Measurements from ENCODE around the gene TYW1B. TPM values are rescaled to one million over a fixed set of nuclear protein-coding genes. Genes with fewer than 3 reads are reported as not detected.
"Not testable (repeated sequence)": the region's sequence is repeated elsewhere in the genome, so short reads cannot be mapped to it uniquely, and the experiment has no call there.

Gene TYW1B
- total RNA-seq, 5 donors from 2014 or later (not counting 1 experiment from before 2014, with no cell fraction given): 3.7 to 7.3 (median 5.7) TPM

DNA sequence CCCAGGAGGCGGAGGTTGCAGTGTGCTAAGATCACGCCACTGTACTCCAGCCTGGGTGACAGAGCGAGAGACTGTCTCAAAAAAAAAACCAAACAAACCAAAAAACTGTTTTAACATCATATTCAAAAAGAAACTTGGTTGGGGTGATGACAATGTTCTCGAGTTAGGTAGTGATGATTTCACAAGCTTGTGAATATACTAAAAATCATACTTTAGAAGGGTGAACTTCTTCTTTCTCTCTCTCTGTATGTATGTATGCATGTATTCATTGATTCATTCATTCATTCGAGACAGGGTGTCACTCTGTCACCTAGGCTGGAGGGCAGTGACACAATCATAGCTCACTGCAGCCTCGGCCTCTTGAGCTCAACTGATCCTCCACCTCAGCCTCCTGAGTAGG, 151.1 kb downstream of the TYW1B start:
- no CpG with 5 or more reads among the region's 6 CpGs for WGBS (ENCODE audit: insufficient coverage)
- H3K36me3 Mint-ChIP-seq: peaks cover 34% of the 10 kb centered on the region
- H3K4me3 ChIP-seq (ENCODE audit: control insufficient read depth in 1 of 2, extremely low read depth in 1 of 2, low read length in 1 of 2); H3K9me3 ChIP-seq; H3K27me3 ChIP-seq (replicated peaks in 1 of 2; ENCODE audit: control insufficient read depth in 2 of 2, extremely low read depth in 1 of 2, insufficient read depth in 2 of 2, low read length in 1 of 2); H3K27ac ChIP-seq (ENCODE audit: low read length); H3K4me1 ChIP-seq (ENCODE audit: control insufficient read depth in 1 of 2, extremely low read depth in 1 of 2, insufficient read depth in 2 of 2, low read length in 2 of 2); H3K4me3 Mint-ChIP-seq; ATAC-seq (replicated peaks in 1 of 4); POLR2A ChIA-PET; H3K36me3 ChIP-seq (ENCODE audit: control insufficient read depth in 2 of 2, extremely low read depth in 1 of 2, insufficient read depth in 1 of 2, low read length in 1 of 2); DNase-seq; H3K27me3 Mint-ChIP-seq; H3K9me3 Mint-ChIP-seq; H3K4me1 Mint-ChIP-seq; H3K27ac Mint-ChIP-seq; CTCF ChIA-PET: not testable (repeated sequence)

DNA sequence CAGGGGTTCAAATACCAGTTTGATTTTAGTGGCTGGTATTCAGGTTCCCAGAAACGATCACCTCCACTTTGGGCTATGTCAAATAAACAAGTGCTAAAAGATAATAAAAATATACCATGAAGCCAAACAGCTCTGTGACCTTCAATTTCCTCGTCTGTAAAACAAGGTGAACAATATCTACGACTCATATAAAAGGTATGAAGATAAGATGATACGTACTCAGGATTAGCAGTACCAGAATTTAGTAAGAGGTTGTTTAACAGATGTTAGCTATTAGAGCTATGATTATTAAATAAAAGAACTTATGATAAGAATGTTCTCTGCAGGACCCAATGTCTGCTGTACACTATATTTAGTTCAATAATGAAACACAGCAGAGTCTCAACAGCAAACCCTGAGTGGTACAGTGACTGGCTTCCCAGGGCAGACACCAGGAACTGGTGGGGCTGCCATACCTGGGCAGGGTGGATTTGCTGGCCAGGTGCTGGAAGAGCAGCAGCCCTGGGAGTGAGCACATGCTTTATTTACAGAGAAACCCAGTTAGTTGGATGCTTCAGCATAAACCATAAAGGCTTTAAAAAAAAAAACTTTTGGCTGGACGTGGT, 151.8 kb downstream of the TYW1B start:
- H3K9me3 ChIP-seq; H3K4me3 Mint-ChIP-seq; H3K9me3 Mint-ChIP-seq; H3K4me1 Mint-ChIP-seq; ATAC-seq (replicated peaks in 1 of 4); H3K4me3 ChIP-seq (ENCODE audit: control insufficient read depth in 1 of 2, extremely low read depth in 1 of 2, low read length in 1 of 2); CTCF ChIA-PET; H3K27me3 Mint-ChIP-seq; H3K27ac Mint-ChIP-seq; H3K4me1 ChIP-seq (ENCODE audit: control insufficient read depth in 1 of 2, extremely low read depth in 1 of 2, insufficient read depth in 2 of 2, low read length in 2 of 2); H3K27ac ChIP-seq (ENCODE audit: low read length); POLR2A ChIA-PET; DNase-seq; H3K27me3 ChIP-seq (replicated peaks in 1 of 2; ENCODE audit: control insufficient read depth in 2 of 2, extremely low read depth in 1 of 2, insufficient read depth in 2 of 2, low read length in 1 of 2); H3K36me3 ChIP-seq (ENCODE audit: control insufficient read depth in 2 of 2, extremely low read depth in 1 of 2, insufficient read depth in 1 of 2, low read length in 1 of 2): not testable (repeated sequence)
- WGBS (ENCODE audit: insufficient coverage): no CpG with 5 or more reads among the region's 5 CpGs
- H3K36me3 Mint-ChIP-seq: peaks cover 32% of the 10 kb centered on the region

DNA sequence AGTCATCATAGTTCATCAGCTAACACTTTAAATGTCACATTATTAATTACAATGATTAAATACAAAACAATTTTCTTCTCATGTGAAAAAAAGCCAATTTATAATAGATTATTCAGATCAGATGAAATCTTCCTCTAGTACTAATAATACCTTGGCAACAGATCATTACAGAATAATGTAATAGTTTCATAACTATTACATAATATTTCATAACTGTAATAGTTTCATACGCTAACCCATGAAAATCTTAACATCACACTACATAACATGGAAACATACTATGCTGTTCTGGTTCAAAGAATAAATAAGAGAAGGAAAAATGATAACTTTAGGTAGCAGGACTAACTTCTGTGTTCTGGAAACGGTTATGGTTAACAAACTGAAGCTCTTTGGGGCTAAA, 152.3 kb downstream of the TYW1B start:
- ATAC-seq (replicated peaks in 1 of 4); H3K4me3 Mint-ChIP-seq; POLR2A ChIA-PET; H3K36me3 ChIP-seq (ENCODE audit: control insufficient read depth in 2 of 2, extremely low read depth in 1 of 2, insufficient read depth in 1 of 2, low read length in 1 of 2); H3K4me1 ChIP-seq (ENCODE audit: control insufficient read depth in 1 of 2, extremely low read depth in 1 of 2, insufficient read depth in 2 of 2, low read length in 2 of 2); H3K27ac ChIP-seq (ENCODE audit: low read length); H3K9me3 ChIP-seq; H3K27me3 ChIP-seq (replicated peaks in 1 of 2; ENCODE audit: control insufficient read depth in 2 of 2, extremely low read depth in 1 of 2, insufficient read depth in 2 of 2, low read length in 1 of 2); H3K9me3 Mint-ChIP-seq; H3K27me3 Mint-ChIP-seq; H3K4me3 ChIP-seq (ENCODE audit: control insufficient read depth in 1 of 2, extremely low read depth in 1 of 2, low read length in 1 of 2); H3K4me1 Mint-ChIP-seq; H3K27ac Mint-ChIP-seq; DNase-seq; CTCF ChIA-PET: not testable (repeated sequence)
- H3K36me3 Mint-ChIP-seq: peaks cover 31% of the 10 kb centered on the region
- no CpG with 5 or more reads among the region's 2 CpGs for WGBS (ENCODE audit: insufficient coverage)

DNA sequence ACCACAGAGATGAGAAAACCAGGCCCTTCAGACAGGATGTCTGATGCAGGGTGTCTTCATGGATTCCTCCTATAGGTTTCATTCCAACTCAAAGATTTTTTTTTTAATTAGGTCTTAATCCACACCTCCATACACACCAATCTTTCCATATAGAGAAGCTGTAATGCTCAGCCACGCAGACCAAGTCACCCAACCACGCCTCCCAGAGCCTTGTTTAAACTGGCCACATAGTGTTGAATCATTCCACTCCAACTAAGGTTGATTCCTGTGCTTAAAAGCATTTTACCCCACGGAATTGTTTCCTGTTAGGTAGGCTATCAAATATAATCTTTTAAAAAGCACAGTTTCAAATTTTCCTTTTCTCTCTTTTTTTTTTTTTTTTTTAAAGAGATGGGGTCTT, 153.6 kb downstream of the TYW1B start:
- ATAC-seq (replicated peaks in 1 of 4) (no peak), DNase-seq (no peak)
- ChIA-PET POLR2A (no interaction called here), CTCF (no interaction called here)
- Histone ChIP-seq H3K9me3 (no peaks in the 10 kb centered on the region), H3K4me3 (ENCODE audit: control insufficient read depth in 1 of 2, extremely low read depth in 1 of 2, low read length in 1 of 2) (no peak overlapping the region), H3K27me3 (replicated peaks in 1 of 2; ENCODE audit: control insufficient read depth in 2 of 2, extremely low read depth in 1 of 2, insufficient read depth in 2 of 2, low read length in 1 of 2) (no peaks in the 10 kb centered on the region), H3K36me3 (ENCODE audit: control insufficient read depth in 2 of 2, extremely low read depth in 1 of 2, insufficient read depth in 1 of 2, low read length in 1 of 2) (no peaks in the 10 kb centered on the region), H3K4me1 (ENCODE audit: control insufficient read depth in 1 of 2, extremely low read depth in 1 of 2, insufficient read depth in 2 of 2, low read length in 2 of 2) (no peaks in the 10 kb centered on the region), H3K27ac (ENCODE audit: low read length) (no peak overlapping the region)
- WGBS (ENCODE audit: insufficient coverage): no CpG with 5 or more reads among the region's 3 CpGs
- Mint-ChIP-seq H3K4me1 (no peaks in the 10 kb centered on the region), H3K27me3 (no peaks in the 10 kb centered on the region), H3K9me3 (no peaks in the 10 kb centered on the region), H3K27ac (no peak overlapping the region), H3K4me3 (no peak overlapping the region), H3K36me3 (peaks cover 25% of the 10 kb centered on the region)

DNA sequence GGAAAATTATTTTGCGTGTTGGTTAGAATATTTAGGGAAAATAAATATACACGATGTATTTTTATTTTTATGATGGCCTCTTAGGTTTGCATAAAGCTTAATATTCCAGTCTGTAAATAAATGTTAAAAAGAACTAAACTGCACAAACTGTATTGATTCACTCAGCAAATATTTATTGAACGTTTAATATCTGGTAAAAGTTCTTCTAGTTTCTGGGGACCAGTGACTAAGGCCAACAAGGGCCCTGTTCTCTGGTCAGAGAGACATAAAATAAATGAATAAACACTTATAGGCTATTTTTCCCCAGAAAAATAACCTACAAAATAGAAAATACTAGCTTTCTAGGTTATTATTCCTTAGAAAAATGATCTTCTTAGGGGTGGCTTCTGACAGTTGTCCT, 157.2 kb downstream of the TYW1B start:
- CTCF ChIA-PET; H3K27me3 ChIP-seq (replicated peaks in 1 of 2; ENCODE audit: control insufficient read depth in 2 of 2, extremely low read depth in 1 of 2, insufficient read depth in 2 of 2, low read length in 1 of 2); H3K27me3 Mint-ChIP-seq; H3K4me1 ChIP-seq (ENCODE audit: control insufficient read depth in 1 of 2, extremely low read depth in 1 of 2, insufficient read depth in 2 of 2, low read length in 2 of 2); H3K9me3 ChIP-seq; H3K4me3 ChIP-seq (ENCODE audit: control insufficient read depth in 1 of 2, extremely low read depth in 1 of 2, low read length in 1 of 2); H3K27ac Mint-ChIP-seq; POLR2A ChIA-PET; H3K27ac ChIP-seq (ENCODE audit: low read length); H3K9me3 Mint-ChIP-seq; ATAC-seq (replicated peaks in 1 of 4); H3K4me1 Mint-ChIP-seq; DNase-seq; H3K36me3 ChIP-seq (ENCODE audit: control insufficient read depth in 2 of 2, extremely low read depth in 1 of 2, insufficient read depth in 1 of 2, low read length in 1 of 2); H3K4me3 Mint-ChIP-seq: not testable (repeated sequence)
- WGBS (ENCODE audit: insufficient coverage): no CpG with 5 or more reads among the region's 3 CpGs
- H3K36me3 Mint-ChIP-seq: peaks cover 26% of the 10 kb centered on the region

DNA sequence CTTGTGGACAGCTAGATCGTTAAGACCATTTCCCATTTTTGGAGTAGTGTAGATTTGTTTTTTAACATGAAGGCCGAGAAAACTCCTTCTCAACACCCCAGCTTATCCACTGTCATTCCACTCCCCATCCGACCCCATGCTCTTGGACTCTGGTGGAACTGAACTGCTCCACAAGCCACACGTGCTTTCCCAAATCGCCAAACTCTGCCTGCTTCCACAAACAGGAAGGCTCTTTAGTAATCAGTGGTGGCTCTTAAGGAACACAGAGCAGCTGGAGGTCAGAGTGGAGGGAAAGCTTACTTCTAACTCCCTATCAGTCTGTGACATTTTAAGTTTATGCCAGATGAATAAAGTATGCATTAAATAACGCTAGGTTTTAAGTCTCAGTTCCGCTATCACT, 159.6 kb downstream of the TYW1B start:
- H3K4me1 Mint-ChIP-seq; CTCF ChIA-PET; H3K4me3 ChIP-seq (ENCODE audit: control insufficient read depth in 1 of 2, extremely low read depth in 1 of 2, low read length in 1 of 2); H3K36me3 ChIP-seq (ENCODE audit: control insufficient read depth in 2 of 2, extremely low read depth in 1 of 2, insufficient read depth in 1 of 2, low read length in 1 of 2); H3K9me3 ChIP-seq; H3K27me3 Mint-ChIP-seq; H3K27ac Mint-ChIP-seq; H3K4me3 Mint-ChIP-seq; H3K27ac ChIP-seq (ENCODE audit: low read length); ATAC-seq (replicated peaks in 1 of 4); H3K9me3 Mint-ChIP-seq; POLR2A ChIA-PET; H3K4me1 ChIP-seq (ENCODE audit: control insufficient read depth in 1 of 2, extremely low read depth in 1 of 2, insufficient read depth in 2 of 2, low read length in 2 of 2); H3K27me3 ChIP-seq (replicated peaks in 1 of 2; ENCODE audit: control insufficient read depth in 2 of 2, extremely low read depth in 1 of 2, insufficient read depth in 2 of 2, low read length in 1 of 2); DNase-seq: not testable (repeated sequence)
- WGBS (ENCODE audit: insufficient coverage): 100% methylated on average over 1 of the region's 7 CpGs
- peaks cover 34% of the 10 kb centered on the region for H3K36me3 Mint-ChIP-seq

DNA sequence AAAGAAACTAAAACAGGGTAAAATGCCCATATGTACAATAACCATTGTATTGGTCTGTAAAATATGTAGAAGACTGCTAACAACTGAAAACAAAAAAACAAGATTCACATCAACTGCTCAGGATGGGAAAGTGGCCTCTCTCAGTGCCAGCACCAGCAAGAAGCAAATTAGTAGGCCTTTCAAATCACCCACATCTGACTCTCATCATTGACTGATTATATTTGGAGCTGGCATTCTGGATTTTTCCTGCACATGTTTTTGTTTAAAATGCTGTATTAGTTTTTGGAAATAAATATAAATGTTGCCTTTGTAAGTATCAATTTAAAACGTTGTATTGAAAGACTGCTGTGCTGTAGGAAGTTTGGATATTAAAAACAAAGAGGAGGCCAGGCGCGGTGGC, 161.0 kb downstream of the TYW1B start:
- H3K9me3 Mint-ChIP-seq; DNase-seq; H3K27ac Mint-ChIP-seq; H3K27me3 ChIP-seq (replicated peaks in 1 of 2; ENCODE audit: control insufficient read depth in 2 of 2, extremely low read depth in 1 of 2, insufficient read depth in 2 of 2, low read length in 1 of 2); H3K27me3 Mint-ChIP-seq; H3K4me3 ChIP-seq (ENCODE audit: control insufficient read depth in 1 of 2, extremely low read depth in 1 of 2, low read length in 1 of 2); H3K4me3 Mint-ChIP-seq; H3K9me3 ChIP-seq; H3K4me1 ChIP-seq (ENCODE audit: control insufficient read depth in 1 of 2, extremely low read depth in 1 of 2, insufficient read depth in 2 of 2, low read length in 2 of 2); H3K27ac ChIP-seq (ENCODE audit: low read length); H3K36me3 ChIP-seq (ENCODE audit: control insufficient read depth in 2 of 2, extremely low read depth in 1 of 2, insufficient read depth in 1 of 2, low read length in 1 of 2); H3K4me1 Mint-ChIP-seq; POLR2A ChIA-PET; ATAC-seq (replicated peaks in 1 of 4): not testable (repeated sequence)
- peaks cover 35% of the 10 kb centered on the region for H3K36me3 Mint-ChIP-seq
- CTCF ChIA-PET: interaction anchor here (0.6 kb wide), 2 partner anchors 857 to 1871 kb away, joined by 5 to 9 read pairs; no protein-coding TSS in a partner anchor
- WGBS (ENCODE audit: insufficient coverage): 80% methylated on average over 3 of the region's 3 CpGs

Measured in T-cell (primary cell).